Right atrium auricular region (tissue), 2 donors: ENCODE measurements around the gene HLX. TPM values are rescaled to one million over a fixed set of nuclear protein-coding genes. Genes with fewer than 3 reads are reported as not detected.

Experiments
- total RNA-seq, 2 donors: library from RNA; depleted of rRNA; stranded (reverse); fragments of >200 nt; gene quantifications; one replicate each; pipeline ENCODE4 v1.1.0, GENCODE V29; 2016

Gene HLX
- total RNA-seq, 2 donors from 2014 or later, result 5.5 to 6.2 TPM

Other genes starting within 250 kb of the HLX start
- gene C1orf115, start 189.1 kb upstream of the HLX start, total RNA-seq, result 10 to 100 TPM; 19.2 to 19.8 TPM
- 10 to 100 TPM; 13.6 to 23.6 TPM for gene MTARC2, start 131.1 kb upstream of the HLX start, total RNA-seq
- gene MTARC1, start 92.5 kb upstream of the HLX start, total RNA-seq, result 1 to 10 TPM; 4.0 to 6.1 TPM